HUES48 (cell line): ENCODE results near the gene A3GALT2.
"Not testable (repeated sequence)": the region's sequence is repeated elsewhere in the genome, so short reads cannot be mapped to it uniquely, and the experiment has no call there.

Experiments used
- H3K27ac ChIP-seq: one replicate; pipeline ENCODE4 v1.7.0; 2013; ENCODE audit warnings: low read depth, low read length, inconsistent platforms
- H3K27me3 ChIP-seq: 2 replicates; pipeline ENCODE4 v1.6.1; 2013; ENCODE audit warnings: mild to moderate bottlenecking, low read length; ENCODE audit not compliant: control insufficient read depth, insufficient read depth
- H3K36me3 ChIP-seq: 2 replicates; pipeline ENCODE4 v1.6.1; 2013; ENCODE audit warnings: low read length; ENCODE audit not compliant: control insufficient read depth, insufficient read depth
- H3K4me1 ChIP-seq: 2 replicates; pipeline ENCODE4 v1.6.1; 2013; ENCODE audit warnings: mild to moderate bottlenecking, low read length; ENCODE audit not compliant: control insufficient read depth, insufficient read depth
- H3K4me3 ChIP-seq: 2 replicates; pipeline ENCODE4 v1.5.1; 2013; ENCODE audit warnings: mild to moderate bottlenecking, low read depth, low read length
- H3K9ac ChIP-seq: 2 replicates; pipeline ENCODE4 v1.6.1; 2013; ENCODE audit warnings: mild to moderate bottlenecking, low read depth, low read length, moderate library complexity
- H3K9me3 ChIP-seq: 2 replicates; pipeline ENCODE4 v1.6.1; 2013; ENCODE audit warnings: low read length; ENCODE audit not compliant: control insufficient read depth, insufficient read depth

Gene A3GALT2

DNA sequence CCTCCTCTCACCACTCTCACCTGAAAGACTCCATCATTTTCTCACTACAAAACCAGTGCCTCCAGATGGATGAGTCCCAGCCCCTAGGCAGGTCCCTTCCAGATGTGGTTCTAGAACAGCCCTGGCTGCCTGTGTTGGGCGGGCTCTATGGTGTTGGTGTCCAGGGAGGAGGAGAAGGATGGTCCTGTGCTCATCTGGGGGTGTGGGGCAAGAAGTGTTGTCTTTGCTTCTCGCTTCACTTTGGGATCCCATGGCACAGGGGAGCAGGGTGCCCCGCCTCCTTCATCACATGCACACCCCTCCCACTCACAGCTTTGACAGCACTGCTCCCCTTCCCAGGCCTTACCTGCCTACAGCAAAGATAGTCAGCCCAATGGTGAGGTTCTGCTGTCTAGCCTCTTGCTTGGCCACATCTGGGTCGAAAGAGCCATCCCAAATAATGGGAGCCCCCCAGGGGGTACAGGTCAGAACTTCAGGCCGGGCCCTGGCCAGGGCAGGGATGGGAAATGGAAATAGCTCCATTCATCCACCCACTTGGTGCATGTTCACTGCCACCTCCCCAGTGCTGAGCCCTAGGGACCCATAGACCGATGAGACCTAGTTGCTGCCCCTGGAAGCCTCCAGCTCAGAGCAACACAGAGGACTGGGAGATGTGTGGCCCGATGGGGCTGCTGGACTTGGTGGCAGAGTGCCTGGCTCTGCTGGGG is 9.0 kb downstream of the A3GALT2 start:
- H3K36me3 ChIP-seq, result no peaks in the 10 kb centered on the region
- H3K9me3 ChIP-seq, result no peaks in the 10 kb centered on the region
- no peaks in the 10 kb centered on the region; the same call in 1 of the 2 replicates for H3K4me1 ChIP-seq
- no peak overlapping the region for H3K9ac ChIP-seq
- H3K27ac ChIP-seq, result no peak overlapping the region
- no peak overlapping the region for H3K4me3 ChIP-seq
- H3K27me3 ChIP-seq, result peaks cover 5% of the 10 kb centered on the region; the same call in 1 of the 2 replicates

DNA sequence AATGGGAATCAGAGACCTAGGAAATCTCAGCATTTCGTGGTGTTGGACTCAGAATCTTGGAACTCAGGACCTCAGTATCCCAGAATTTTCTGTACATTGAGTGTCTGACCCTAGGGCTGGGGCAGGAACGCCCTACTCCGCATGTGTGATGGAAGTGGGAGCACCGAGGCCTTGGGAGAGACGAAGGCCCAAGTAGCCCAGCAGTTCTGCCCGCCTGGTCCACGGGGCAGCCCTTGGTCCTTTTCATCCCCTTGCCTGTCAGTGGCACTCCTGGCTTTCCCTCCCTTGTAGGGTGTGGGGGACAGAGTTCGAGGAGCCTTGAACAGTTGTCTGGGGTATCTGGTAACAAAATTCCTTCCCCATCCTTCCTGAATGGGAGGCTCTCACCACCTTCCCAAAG is 10.2 kb downstream of the A3GALT2 start:
- Histone ChIP-seq H3K4me3 (no peak overlapping the region), H3K27ac (no peak overlapping the region), H3K36me3 (no peaks in the 10 kb centered on the region), H3K9me3 (no peaks in the 10 kb centered on the region), H3K4me1 (no peaks in the 10 kb centered on the region; the same call in 1 of the 2 replicates), H3K27me3 (peaks cover 16% of the 10 kb centered on the region), H3K9ac (no peak overlapping the region)

DNA sequence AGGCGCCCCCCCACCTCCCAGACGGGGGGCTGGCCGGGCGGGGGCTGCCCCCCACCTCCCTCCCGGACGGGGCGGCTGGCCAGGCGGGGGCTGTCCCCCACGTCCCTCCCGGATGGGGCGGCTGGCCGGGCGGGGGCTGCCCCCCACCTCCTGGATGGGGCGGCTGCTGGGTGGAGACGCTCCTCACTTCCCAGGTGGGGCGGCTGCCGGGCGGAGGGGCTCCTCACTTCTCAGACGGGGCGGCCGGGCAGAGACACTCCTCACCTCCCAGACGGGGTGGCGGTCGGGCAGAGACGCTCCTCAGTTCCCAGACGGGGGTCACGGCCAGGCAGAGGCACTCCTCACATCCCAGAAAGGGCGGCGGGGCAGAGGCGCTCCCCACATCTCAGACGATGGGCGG is 11.5 kb downstream of the A3GALT2 start:
- H3K9ac ChIP-seq, H3K36me3 ChIP-seq, H3K9me3 ChIP-seq, H3K27ac ChIP-seq, H3K4me3 ChIP-seq, H3K4me1 ChIP-seq: not testable (repeated sequence)
- peaks cover 18% of the 10 kb centered on the region for H3K27me3 ChIP-seq

DNA sequence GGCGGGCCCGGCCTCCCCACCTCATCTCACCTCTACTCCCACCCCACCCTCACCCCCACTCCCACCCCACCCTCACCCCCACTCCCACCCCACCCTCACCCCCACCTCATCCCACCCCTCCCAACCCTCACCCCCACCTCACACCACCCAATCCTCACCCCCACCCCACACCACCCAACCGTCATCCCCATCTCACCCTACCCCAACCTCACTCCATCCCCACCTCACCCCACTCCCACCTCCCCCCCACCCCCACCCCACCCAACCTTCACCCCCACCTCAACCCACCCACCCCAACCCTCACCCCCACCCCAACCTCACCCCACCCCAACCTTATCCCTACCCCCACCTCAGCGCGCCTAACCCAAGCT is 13.4 kb downstream of the A3GALT2 start:
- no peak overlapping the region for H3K27ac ChIP-seq
- no peaks in the 10 kb centered on the region for H3K9me3 ChIP-seq
- no peak overlapping the region for H3K4me3 ChIP-seq
- H3K9ac ChIP-seq, result no peak overlapping the region
- peaks cover 18% of the 10 kb centered on the region for H3K27me3 ChIP-seq
- no peaks in the 10 kb centered on the region; the same call in 1 of the 2 replicates for H3K4me1 ChIP-seq
- H3K36me3 ChIP-seq, result no peaks in the 10 kb centered on the region

DNA sequence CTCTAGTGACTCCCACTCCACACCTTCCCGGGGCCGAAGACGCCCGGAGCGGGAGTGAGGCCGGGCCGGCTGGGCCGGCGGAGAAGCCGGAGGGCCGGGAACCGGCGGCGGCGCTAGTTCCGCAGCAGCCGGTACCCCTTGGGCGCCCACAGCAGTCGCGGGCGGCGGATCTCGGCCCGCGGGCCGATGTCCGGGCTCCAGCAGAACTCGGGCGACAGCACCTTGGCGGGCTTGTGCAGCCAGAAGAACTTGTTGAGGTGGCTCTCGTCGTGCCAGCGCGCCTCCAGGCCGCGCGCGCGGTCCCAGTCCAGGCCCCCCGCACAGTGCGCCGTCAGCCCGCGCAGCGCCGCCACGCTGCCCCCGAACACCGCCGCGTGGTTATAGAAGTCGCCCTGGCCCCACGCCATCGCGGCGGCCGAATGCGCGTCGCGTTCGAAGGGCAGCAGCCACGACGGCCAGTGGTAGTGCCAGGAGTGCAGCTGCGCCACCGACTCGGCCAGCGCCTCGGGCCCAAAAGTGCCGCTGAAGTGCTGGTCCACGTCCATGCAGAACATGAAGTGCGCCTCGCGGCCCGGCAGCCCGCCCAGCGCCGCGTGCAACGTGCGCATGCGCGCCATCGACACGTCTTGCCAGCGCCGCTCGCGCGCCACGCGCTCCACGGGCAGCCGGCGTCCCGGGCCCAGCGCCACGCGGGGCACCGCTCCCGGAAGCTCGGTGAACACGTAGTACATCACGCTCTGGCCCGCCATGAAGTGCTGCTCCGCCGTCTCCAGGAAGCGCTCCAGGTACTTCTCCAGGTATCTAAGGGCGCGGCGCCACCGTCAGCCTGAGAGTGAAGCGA is 14.0 kb downstream of the A3GALT2 start:
- peak overlapping the region; percentile 42; the same call in 1 of the 2 replicates for H3K4me3 ChIP-seq
- H3K9ac ChIP-seq, result no peak overlapping the region
- no peak overlapping the region for H3K27ac ChIP-seq
- peaks cover 18% of the 10 kb centered on the region for H3K27me3 ChIP-seq
- no peaks in the 10 kb centered on the region for H3K36me3 ChIP-seq
- no peaks in the 10 kb centered on the region for H3K9me3 ChIP-seq
- H3K4me1 ChIP-seq, result no peaks in the 10 kb centered on the region; the same call in 1 of the 2 replicates

DNA sequence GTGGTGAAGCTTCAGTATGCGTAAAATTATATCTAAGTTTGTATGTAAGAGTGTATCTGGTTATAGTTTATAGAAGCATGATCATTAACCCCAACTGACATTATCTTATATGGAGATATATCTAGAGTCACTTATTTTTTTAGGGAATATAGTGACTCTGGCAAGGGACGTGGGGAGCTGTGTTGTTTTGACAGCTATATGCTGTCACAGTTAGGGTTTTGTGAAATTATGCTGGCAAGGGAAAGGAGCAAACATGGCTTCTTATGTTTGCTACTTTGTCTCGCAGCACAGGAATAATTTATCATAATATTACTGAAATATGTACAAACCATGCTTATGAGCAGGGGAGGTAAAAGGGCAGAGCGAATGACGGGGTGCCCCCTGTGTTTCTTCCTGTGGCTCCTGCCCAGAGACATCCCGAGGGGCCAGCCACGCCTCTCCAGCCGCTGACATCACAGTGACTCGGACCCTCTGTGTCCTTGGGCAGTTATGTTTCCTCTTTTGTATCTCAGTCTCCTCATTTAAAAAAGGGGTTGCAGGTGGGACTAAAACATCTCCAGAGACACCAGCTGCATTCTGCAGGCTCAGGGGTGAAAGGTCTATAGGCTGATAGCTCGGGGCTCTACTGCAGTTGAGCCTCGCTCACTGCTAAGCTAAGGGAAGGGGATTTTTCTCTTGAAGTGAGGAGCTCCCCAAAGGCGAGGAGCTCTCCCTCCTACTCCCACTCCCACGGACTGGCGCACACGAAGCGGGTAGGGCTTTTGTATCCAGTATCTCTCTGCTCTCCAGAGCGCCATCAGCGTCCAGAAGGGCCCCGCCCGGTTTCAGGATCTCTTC is 14.9 kb downstream of the A3GALT2 start:
- H3K4me3 ChIP-seq, result peak overlapping the region; percentile 42; the same call in 1 of the 2 replicates
- no peaks in the 10 kb centered on the region for H3K9me3 ChIP-seq
- H3K27me3 ChIP-seq, result peaks cover 18% of the 10 kb centered on the region
- H3K27ac ChIP-seq, result no peak overlapping the region
- H3K36me3 ChIP-seq, result no peaks in the 10 kb centered on the region
- H3K4me1 ChIP-seq, result no peaks in the 10 kb centered on the region; the same call in 1 of the 2 replicates
- no peak overlapping the region for H3K9ac ChIP-seq

DNA sequence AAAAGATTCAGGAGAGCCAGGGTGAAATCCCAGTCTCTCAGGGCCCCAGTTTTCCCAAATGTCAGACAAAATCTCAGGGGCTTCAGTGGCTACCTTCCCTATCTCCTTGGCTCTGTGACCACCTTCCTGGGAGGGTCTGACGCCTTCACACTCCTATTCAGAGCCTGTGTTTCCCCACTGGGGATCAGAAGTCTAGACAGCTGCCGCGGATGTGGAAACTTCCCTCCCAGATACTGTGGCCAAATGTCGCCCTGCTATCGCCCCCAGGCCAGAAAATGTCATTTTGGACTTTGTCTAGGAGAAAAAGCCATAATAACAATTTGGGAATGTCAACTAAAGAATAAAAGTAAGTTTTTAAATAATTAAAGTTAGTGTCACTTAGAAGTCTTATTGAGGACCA is 15.9 kb downstream of the A3GALT2 start:
- H3K36me3 ChIP-seq, result no peaks in the 10 kb centered on the region
- H3K27ac ChIP-seq, result no peak overlapping the region
- H3K4me3 ChIP-seq, result no peak overlapping the region

DNA sequence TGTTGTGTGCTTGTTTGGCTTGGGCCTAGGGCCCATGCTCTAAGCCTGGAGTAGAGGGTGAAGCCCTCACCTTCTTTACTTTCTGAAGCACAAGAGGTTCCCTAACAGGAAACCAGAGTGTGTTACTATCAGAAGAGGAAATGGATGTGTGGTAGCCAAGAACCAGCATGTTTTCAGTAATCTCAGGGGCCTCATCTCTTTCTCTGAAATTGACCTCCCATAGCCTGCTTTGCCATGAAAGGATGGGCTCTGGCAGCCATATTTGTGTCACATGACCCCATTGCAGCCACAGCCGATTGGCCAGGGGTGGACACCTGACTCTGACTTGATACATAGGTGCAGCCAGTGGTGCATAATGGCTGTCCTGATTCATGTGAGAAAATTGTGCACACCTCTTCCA is 18.6 kb downstream of the A3GALT2 start:
- H3K9me3 ChIP-seq, result no peaks in the 10 kb centered on the region
- H3K4me3 ChIP-seq, result no peak overlapping the region
- no peak overlapping the region for H3K27ac ChIP-seq
- no peaks in the 10 kb centered on the region; the same call in 1 of the 2 replicates for H3K4me1 ChIP-seq
- H3K36me3 ChIP-seq, result peaks cover 9% of the 10 kb centered on the region
- no peak overlapping the region for H3K9ac ChIP-seq
- peaks cover 18% of the 10 kb centered on the region for H3K27me3 ChIP-seq

More for the DNA sequence above, 15.9 kb downstream of the A3GALT2 start:
- Histone ChIP-seq H3K9ac (no peak overlapping the region), H3K27me3 (peaks cover 18% of the 10 kb centered on the region), H3K9me3 (no peaks in the 10 kb centered on the region), H3K4me1 (no peaks in the 10 kb centered on the region; the same call in 1 of the 2 replicates)

DNA sequence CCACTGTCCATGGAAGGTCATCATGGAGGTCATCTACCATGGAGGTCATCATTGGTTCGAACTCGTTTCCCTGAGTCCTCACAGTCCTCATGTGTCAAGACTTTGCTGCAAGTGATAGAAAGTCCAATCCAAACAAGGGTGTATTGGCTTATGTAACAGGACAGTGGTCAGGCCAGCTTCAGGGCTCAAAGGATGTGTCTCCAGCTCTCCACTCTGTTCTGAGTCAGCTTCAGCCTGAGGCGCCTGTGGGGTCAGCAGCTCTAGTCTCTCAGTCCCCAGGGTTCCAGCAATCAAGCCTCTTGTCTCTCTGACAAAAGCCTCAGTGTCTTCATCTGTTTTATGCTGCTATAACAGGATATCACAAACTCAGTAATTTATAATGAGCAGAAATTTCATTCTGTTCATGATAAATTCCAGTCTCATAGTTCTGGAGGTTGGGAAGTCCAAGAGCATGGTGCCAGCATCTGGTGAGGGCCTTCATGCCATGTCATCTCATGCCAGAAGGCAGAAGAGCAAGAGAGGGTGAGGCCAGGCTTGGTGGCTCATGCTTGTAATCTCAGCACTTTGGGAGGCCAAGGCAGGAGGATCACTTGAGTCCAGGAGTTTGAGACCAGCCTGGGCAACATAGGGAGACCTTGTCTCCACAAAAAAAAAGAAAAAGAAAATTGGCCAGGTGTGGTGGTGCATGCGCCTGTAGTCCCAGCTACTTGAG is 19.5 kb downstream of the A3GALT2 start:
- H3K27me3 ChIP-seq, result peaks cover 9% of the 10 kb centered on the region
- H3K36me3 ChIP-seq, result peaks cover 16% of the 10 kb centered on the region
- no peak overlapping the region for H3K27ac ChIP-seq
- H3K9ac ChIP-seq, result no peak overlapping the region
- no peaks in the 10 kb centered on the region for H3K9me3 ChIP-seq
- H3K4me1 ChIP-seq, result no peaks in the 10 kb centered on the region
- no peak overlapping the region for H3K4me3 ChIP-seq

DNA sequence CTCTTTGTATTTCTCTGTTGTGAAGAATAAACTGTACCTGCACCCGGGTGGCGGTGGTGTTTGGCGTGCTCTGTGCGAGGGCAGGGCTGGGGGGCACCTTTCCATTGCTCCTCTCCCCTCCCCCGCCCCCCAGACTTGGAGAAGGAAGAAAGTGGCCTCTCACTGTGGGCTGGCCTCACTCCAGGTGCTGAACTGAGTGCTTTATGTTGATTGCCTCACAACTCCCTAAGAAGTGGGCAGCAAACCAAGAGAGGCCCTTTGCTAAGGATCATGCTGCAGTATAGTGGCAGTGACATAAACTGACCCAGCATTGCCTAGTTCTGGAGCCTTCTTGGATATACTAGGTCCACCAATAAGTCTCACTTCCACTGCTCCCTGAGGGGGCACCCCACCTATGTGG is 20.2 kb downstream of the A3GALT2 start:
- no peak overlapping the region for H3K4me3 ChIP-seq
- peaks cover 23% of the 10 kb centered on the region for H3K36me3 ChIP-seq
- no peak overlapping the region for H3K27ac ChIP-seq
- peaks cover 2% of the 10 kb centered on the region for H3K27me3 ChIP-seq
- H3K9me3 ChIP-seq, result no peaks in the 10 kb centered on the region
- H3K4me1 ChIP-seq, result no peaks in the 10 kb centered on the region
- H3K9ac ChIP-seq, result no peak overlapping the region
